Umbilical cord (tissue), 2 donors: ENCODE data around the gene HCRT. TPM values are rescaled to one million over a fixed set of nuclear protein-coding genes. Genes with fewer than 3 reads are reported as not detected.
"Not testable (repeated sequence)": the region's sequence is repeated elsewhere in the genome, so short reads cannot be mapped to it uniquely, and the experiment has no call there.

Source experiments
- DNase-seq: peaks from one replicate; pipeline ENCODE4 v3.0.0-alpha.2; 2015; ENCODE audit warnings: low spot score
- total RNA-seq: library from RNA; depleted of rRNA; stranded (reverse); fragments of >200 nt; gene quantifications from one replicate; pipeline ENCODE4 v1.2.3, GENCODE V29; 2014; ENCODE audit warnings: low replicate concordance; ENCODE audit not compliant: insufficient read depth

The HCRT gene
- total RNA-seq, 1 donor from 2014 or later, result not detected

DNA sequence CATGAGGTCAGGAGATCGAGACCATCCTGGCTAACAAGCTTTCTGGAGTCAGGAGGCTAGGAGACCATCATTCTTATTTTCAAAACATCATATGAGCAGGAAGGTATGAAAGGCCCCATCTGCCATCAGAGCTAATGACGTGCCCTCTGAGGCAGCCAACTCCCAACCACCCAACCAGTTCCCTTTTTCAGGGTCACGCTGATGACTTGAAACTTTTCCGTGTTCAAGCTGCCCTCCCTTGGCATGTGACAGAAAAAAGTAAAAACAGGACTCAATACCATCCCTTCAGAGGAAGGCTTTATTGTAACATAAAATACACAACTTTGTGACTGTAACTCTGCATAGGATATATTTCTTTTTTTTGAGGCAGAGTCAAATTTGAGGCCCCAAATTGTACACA, 13.6 kb upstream of the HCRT start:
- no peak for DNase-seq

DNA sequence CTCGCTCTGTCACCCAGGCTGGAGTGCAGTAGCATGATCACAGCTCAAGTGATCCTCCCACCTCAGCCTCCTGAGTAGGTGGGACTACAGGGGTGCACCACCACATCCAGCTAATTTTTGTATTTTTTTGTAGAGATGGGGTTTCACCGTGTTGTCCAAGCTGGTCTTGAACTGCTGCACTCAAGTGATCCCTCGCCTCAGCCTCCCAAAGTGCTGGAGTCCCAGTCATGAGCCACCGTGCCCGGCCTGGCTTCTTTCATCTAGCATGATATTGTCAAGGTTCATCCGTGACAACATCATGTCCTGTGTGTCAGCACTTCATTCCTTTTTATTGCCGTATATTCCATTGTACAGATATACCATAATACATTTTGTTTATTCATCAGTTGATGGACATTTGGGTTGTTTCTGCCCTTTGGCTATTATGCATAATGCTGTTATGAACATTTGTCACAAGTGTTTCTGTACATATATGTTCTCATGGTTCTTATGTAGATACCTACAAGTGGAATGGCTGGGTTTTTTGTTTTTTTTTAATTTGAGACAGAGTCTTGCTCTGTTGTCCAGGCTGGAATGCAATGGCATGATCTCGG, 12.4 kb upstream of the HCRT start:
- DNase-seq, result no peak

DNA sequence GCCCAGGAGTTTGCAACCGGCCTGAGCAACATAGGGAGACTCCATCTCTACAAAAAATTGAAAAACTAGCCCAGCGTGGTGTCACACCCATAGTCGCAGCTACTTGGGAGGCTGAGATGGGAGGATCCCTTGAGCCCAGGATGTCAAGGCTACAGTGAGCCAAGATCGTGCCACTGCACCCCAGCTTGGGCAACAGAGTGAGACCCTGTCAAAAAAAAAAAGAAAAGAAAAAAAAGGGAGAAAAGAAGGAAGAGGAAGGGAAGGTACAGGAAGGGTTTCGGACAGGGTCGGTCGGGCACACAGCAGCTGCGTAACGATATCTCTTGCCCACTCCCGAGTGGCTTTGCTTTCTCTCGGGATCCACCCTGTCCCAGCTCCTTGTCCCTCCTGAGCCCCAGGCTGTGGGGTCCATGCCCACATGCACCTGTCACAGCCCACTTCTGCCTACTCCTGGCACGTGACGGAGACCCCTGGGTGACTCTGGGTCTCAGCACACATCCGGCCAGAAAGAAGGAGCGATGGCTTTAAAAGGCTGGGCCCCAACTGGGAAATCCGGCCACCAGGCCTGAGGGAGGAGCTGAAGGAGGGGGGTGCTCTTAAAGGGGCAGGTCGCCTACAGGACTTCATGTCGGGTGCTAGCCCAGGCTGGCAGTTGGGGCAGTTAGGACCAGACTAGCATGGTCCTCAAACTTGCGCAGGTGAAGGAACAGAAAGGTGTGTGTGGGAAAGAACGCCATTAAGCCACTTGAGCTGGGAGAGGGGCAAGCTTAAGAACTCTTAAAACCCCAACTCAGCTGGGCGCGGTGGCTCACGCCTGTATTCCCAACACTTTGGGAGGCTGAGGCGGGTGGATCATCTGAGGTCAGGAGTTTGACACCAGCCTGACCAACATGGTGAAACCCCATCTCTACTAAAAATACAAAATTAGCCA, 9.0 kb upstream of the HCRT start, which contains the start of gene GHDC:
Gene GHDC (minus strand): TSS at position 526 of the 931 bp plus-strand sequence. CDS start 913 bp downstream, outside the sequence.
- peak; percentile 82 for DNase-seq

DNA sequence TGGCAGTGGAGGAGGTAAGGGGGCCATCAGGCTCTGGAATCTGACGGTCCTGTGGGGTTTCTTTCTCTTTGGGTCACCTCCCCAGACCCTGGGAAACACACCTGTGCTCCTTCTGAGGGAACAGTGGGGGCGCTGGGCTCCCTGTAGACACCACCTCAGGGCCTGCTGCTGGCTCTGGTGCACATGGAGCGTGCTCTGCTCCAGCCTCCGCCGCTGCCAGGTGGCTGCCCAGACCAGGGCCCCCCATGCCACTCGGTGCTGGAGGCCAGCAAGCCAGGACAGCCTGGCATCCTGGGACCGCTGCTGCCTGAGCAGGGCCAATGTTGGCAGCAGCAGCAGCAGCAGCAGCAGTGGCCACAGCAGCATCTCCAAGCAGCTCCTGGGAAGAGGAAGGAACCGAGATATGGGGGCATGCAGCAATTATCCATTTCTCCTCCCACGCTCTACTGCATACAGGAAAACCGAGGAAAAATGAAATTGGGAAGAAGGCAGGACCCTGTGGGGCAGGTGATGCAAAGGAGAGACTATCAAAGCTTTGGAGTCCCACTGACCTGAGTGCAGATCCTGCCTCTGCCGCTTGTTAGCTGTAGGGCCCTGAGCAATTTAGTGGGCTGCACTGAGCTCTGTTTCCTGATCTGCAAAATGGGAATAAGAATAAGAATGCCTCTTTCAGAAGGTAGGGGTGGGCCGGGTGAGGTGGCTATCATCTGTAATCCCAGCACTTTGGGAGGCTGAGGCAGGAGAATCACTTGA, 8.1 kb upstream of the HCRT start:
- DNase-seq, result no peak

DNA sequence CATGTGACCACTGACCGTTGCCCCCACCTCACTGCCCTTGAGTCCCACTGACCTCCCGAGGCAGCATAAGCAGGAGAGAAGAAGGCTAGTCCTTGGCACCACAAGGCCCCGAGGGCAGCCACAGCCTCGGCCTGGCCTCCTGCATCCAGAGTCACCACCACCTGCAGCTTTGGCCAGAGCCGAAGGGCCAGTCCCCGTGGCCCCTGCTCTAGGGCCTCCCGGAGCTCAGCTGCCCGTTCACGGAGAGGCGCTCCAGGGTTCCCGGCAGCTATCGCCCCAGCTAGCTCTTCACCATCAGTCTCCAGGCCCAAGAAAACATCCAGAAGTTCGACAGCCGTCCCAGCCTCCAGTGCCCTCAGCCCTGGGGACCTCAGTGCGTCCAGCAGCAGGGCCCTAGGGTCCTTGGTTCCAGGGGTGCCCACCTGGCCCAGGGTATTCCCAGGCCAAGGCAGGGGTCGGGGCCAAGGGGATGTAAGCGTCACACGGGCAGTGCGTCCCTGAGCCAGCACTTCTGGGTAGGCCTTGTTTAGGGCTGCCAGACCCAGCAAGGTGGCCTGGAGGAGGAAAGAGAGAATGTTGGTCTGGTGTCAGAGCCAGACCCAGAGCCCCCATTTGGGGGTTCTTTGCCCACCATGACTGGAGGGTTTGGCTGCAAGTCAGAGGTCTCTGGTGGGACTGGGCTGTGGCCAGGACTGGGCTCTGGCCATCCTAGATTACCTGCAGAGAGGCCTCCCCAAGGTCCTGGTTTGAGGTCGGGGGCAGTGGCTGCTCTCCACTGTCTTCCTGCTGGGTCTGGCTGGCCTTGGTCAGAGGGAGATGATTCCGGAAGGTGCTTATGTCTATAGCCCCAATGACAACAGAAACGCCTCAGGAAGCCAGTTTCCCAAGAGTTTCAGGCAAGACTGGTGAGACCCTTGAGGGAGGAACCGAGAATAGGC, 7.2 kb upstream of the HCRT start:
- no peak for DNase-seq

DNA sequence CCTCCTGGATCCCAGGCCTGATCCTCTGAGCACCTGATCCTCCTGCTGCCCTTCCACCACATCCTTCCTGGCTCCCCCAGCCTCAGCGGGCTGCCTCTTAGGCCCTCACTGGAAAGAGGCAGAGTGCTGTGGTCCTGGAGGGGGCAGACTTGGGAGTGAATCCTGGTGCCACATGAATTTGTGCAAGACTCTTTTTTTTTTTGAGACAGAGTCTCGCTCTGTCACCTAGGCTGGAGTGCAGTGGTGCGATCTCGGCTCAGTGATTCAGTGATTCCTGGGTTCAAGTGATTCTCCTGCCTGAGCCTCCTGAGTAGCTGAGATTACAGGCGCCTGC, 6.0 kb upstream of the HCRT start:
- DNase-seq, result no peak

DNA sequence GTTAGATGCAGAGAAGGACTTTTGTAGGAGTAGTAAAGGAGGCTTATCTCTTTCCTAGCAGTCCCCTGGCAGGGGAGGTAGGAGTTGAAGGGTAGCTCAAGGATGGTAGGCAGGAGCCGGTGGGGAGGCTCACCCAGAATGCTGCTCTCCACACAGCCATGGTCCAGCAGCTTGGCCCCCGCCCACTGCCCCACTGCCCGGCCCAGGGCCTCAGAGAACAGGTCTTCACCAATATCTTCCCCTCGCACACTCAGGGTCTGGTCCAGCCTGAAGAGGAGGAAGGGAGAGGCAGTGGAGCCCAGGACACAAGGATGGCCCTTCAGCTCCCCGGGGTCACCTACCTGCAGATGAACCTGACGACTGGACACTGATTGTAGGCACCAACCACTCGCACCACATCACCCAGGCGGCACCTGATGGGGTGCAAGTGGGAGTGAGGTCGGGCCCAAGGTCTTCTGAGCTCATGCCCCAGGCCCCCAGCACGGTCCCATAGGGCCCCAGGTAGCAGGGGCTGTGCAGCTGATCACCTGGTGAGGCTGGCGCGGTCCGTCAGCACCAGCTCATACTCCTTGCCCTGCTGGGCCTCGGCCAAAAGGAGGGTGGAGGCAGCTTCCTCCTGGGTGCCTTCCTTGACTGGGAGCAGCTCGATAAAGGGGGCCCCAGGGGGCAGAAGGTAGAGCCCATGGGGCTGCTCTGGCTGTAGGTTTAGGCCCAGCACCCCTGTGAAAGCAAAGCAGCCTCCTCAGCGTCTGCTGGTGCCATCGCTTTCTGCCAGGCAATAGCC, 5.4 kb upstream of the HCRT start:
- no peak for DNase-seq

DNA sequence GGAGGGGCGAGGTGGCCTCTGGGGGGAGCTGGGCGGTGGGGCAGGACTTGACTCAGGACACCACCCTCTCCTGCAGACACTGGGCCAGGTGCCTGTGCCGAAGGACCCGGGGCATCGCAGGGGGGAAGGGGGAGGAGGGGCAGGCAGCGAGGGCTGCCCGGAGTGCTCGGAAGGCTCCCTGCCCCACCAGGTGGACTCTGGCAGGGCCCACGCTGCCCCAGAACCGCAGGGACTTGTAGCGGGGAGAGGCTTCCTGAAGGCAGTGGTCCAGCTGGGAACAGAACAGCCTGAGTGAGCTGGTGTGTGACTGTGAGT, 4.4 kb upstream of the HCRT start:
- DNase-seq, result no peak

DNA sequence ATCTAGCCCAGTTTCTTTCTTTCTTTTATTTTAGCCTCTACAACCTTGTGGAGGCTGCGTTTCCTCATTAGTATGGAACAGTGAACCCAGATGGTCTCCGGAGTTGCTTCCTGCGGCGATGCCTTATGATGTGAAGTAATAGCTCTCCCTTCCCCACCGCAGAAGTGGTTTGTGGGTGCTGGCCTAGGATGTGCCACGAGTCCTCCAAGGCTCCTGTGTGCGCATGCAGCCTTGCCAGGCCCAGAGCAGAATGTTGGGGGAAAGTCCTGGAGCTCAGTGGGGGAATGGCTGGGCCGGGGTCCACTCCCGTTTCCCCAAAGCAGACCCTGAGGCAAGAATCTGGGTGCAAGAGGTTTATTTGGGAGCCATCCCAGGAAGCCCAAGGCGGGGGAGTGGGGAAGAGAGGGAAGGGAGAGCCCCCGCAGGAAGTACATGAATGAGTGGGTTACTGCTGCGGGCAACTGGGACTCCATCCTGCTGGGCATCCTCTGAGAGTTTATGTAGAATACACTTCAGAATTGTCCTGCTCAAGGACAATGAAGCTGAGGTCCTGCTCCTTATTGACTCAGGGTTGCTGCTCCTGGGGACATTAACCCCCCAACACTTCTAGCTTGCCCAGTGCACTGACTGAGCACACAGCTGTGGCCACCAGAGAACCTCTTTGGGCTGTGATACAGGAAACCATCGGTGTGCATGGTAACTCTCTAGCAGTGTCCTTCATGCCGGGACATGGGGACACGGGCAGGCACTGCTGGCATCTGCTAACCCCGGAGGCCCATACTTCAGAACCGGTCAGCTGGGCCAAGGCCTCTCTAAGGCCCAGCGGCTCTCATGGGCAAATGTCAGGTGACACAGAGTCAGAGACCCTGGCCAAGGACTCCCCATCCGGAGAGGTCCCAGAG, 3.7 kb upstream of the HCRT start:
- no peak for DNase-seq

DNA sequence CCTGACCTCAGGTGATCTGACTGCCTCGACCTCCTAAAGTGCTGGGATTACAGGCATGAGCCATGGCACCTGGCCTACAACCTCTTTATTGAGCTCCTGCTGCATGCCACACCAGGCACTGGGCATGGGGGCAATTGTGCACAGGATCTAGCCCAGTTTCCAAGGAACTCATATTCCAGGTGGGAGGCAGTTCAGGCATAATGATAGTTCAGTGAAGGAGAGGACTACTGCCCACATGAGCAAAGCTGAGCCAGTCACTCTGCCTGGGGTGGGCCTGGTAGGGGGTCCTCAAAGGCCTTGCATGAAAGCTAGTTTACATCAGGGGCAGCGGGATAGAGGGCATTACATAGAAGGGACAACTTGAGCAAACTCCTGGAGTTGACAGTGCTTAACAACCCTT, 2.6 kb upstream of the HCRT start:
- DNase-seq, result no peak

DNA sequence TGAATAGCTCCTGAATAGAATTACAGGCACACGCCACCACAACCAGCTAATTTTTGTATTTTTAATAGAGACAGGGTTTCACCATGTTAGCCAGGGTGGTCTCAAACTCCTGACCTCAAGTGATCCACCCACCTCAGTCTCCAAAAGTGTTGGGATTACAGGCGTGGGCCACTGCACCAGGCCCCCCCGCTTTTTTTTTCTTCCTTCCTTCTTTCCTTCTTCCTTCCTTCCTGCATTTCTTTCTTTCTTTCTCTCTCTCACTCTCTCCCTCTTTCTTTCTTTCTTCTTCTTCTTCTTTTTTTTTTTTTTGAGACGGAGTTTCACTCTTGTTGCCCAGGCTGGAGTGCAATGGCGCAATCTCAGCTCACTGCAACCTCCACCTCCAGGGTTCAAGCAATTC, 939 bp upstream of the HCRT start:
- DNase-seq, result not testable (repeated sequence)

DNA sequence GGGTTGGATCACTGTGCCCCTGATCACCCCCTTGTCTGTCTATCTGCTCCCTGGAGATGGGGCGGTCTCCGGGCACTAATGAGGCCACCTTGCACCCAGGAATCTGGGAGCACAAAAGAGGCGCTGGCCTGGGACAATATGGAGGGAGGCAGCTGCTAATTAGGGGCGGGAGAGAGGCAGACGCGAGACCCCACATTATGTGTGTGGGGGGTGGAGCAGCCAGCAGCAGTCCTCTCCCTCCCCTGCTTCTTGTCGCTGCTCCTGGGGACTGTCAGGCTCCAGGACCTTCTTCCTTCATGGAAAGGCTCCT, 324 bp upstream of the HCRT start:
- no peak for DNase-seq

DNA sequence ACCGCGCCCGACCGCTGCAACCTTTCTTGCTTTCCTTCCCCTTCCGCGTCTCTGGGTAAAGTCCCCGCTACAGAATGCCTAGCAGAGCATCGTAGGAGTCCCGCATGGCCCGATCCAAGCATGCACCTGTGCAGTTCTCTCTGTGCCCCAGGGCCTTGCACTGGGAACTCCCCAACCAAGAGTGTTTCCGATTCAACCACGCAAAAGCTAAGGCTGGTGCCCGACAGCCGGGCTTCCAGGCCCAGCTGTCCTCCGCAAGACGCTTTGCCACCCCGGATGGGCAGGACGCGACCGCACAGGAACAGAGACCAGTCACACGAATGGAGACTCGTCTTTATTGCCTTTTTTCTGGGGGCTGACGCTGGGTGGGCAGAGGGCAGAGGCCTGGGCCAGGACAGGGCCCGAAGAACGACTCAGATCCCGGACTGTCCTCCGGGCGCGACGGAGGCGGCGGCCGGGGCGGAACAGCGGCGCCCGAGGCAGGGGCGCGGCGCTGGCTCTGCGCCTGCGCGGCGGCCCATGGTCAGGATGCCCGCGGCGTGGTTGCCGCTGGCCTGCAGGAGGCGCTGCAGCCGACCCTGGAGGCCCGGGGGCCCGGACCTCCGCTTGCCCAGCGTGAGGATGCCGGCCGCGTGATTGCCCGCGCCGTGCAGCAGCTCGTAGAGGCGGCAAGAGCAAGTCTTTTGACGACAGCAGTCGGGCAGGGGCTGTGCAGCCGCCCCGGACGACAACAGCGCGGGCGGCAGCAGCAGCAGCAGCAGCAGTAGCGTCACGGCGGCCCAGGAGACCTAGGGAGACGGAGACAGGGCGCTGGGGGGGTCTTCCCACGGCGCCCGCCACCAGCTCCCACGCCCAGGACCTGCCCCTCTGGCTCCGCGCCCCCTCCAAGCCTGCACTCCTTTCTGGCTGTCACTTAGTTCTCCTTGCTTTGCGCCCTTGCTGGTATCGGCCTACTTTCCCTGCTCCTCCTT, 1.2 kb downstream of the HCRT start:
- DNase-seq, result peak; percentile 61

DNA sequence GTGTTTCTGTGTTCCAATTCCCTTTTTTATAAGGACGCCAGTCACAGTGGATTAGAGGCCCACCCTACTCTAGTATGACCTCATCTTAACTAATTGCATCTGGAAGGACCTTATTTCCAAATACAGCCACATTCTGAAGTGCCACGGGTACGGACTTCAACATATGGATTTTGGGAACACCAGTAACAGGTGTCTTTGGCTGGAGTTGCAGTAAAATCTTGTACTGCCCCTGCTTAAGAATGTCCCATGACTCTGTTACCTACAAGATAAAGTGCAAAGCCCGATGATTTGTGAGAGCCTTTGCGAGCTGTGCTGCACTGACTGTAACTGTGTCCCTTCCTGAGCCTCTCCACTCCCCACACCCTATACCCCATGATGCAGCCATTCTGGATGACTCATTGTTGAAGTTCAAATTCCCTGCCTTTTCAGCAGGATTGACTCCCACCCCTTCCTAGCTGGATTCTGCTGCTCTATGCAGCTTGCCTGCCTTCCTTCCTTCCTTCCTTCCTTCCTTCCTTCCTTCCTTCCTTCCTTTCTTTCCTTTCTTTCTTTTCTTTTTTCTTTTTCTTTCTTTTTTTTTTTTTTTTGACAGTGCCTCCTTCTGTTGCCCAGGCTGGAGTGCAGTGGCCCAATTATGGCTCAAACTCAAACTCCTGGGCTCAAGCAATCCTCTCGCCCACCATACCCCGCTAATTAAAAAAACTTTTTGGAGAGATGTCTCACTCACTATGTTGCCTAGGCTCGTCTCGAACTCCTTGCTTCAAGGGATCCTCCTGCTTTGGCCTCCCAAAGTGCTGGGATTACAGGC, 2.1 kb downstream of the HCRT start:
- DNase-seq, result no peak

DNA sequence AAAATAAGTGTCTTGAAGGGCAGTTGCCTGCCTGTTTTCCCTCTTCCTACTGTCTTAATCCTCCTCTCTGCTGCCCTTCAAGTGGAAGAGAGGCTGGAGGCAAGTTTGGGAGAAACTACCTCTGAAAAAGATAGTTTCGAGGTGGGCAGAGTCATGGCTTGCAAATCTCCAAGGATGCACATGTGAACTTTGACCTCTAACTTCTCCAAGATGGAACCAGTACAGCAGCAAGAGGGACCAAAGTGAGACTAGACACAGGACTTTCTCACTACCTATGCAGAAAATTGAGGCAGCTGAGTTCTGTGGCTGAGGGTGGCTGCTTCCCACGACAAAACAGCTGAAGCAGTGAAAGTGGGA, 3.4 kb downstream of the HCRT start:
- no peak for DNase-seq

DNA sequence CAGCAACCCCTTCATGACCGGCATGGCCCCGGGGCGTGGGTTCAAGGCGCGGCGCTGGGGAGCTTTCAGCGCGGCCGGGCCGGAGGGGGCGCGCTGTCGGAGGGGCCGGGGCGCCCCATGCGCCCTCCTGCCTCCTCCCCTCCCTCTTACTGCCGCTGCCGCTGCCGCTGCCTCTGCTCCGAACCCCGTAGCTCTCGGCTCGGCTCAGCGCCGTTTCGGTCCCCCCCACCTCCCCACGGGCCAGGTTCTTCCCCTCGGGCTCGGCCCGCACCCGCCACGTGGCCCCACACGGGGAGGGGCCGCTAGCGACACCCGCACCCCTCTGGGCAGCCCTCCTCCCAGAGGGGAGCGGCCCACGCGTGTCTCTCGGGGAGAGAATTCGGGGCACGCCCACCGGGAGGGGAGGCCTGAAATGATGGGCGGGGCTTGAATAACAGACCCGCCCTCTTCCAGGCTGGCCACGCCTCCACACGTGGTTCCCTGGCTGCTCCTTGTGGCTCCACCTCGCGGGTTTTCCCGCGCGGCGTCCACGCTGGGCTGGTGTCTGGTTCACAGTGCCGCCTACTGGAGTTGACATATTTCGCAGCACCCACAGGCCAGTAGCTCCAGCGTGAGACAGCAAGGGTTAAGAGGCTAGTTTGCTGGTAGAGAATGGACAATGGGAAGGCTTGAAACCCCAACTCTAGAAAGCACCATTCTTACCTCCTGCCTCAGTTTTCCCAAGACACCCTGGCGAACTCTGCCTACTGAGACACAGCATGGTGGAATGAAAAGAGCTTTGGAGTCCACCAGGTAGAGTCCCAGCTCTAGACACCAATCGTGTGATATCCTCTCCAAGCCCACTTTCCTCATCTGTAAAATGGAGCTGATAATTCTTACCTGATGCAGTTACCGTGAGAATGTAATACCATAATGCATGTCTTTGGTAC, 4.1 kb downstream of the HCRT start, which contains the start of gene KCNH4:
Gene KCNH4 (minus strand): TSS at position 221 of the 929 bp plus-strand sequence. CDS start 197 bp downstream, at position 24.
- no peak for DNase-seq
